DMS53 (cell line): Measurements from ENCODE around the gene TSPAN9.

Experiments
- DNase-seq: peaks from one replicate; lab custom pipeline; 2025; lab: John Stamatoyannopoulos, UW

The TSPAN9 gene

GRCh38 chr12:3101309-3102024 lies 24.3 kb downstream of the TSPAN9 start:
- DNase-seq: no peak

DNA sequence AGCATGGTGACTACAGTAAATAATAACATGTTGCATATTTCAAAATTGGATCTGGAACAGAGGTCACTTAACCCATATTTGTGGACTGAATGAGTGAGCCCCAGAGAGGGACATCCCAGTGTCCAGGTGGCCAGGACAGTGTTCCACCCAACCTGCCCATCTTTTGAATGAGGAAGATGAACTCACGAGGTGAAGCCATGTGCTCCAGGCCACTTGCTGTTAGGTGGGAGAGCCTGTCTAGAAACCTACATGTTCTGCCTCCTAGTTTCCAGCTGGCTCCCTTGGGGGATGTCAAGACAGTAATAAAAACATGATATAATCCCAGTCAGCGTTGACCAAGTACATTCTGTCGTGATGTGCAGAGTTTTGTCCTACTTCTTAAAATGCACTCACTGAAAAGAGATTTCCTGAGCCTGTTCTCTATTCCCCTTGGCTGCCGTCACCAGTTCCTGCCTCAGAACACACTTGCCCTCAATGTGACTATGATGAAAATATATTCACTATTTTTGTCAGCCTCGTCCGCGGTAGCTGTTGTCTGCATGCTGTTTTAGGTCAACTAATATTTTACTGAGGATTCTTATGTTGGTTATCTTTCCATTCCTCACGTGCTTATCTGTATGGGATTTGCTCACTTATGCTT lies 25.7 kb downstream of the TSPAN9 start:
- DNase-seq: no peak

DNA sequence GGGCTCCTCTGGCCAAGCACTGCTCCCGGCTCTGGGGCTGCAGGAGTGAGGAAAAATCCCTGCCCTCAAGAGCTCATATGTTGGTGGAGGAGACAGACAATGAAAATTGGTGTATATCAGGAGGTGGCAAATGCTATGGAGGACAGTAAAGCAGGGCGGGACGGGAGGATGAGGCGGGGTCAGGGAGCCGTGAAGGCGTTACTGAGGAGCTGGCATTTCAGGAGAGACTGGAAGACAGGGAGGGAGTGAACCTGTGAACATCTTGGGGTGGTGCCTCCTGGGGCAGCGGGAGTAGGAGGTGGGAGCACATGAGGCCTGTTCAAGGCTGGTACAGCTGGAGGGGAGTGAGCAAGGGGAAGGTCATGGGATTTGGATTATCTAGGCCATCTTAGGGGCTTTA lies 26.6 kb downstream of the TSPAN9 start:
- no peak for DNase-seq

- DNase-seq: no peak
Measured at GRCh38 chr12:3105690-3106479, 28.7 kb downstream of the TSPAN9 start.

DNA sequence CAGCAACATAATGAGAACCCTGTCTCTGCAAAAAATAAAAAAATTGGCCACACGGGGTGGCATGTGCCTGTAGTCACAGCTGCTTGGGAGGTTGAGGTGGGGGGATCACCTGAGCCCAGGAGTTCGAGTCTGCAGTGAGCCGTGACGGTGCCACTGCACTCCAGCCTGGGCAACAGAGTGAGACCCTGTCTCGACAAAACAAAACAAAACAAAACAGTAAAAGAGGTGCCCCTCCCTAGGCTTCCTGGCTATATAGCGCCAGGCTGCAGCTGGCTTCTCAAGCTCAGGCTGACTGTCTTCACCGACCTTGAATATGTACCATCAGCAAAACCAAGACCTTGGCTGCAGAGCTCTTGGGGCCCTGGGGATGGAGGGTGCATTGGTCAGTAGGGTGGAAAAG lies 29.4 kb downstream of the TSPAN9 start:
- DNase-seq: no peak

- no peak for DNase-seq
Measured at GRCh38 chr12:3107071-3107583, 29.9 kb downstream of the TSPAN9 start.

DNA sequence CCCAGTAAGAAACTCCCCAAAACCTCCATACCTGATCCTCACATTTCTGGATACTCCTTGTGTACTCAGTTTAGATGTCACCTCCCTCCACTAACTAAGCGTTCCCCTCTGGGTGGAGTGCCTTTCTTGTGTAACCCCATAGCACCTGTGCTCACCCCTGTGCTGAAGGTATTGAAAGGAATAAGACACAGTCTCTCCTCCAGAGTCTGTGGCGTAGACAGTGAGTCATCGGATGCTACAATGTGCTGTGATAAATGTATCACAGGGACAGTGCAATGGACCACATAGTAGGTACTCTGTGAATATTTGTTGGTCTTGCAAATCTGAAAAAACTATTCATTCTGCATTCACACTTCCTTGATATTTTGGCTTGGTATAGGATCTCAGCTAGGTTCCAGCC lies 30.8 kb downstream of the TSPAN9 start:
- DNase-seq: no peak

- DNase-seq: no peak
Measured at GRCh38 chr12:3110578-3110977, 33.4 kb downstream of the TSPAN9 start.

- DNase-seq: no peak
Measured at GRCh38 chr12:3113671-3114325, 36.6 kb downstream of the TSPAN9 start.

- DNase-seq: no peak
Measured at GRCh38 chr12:3114671-3115070, 37.5 kb downstream of the TSPAN9 start.

DNA sequence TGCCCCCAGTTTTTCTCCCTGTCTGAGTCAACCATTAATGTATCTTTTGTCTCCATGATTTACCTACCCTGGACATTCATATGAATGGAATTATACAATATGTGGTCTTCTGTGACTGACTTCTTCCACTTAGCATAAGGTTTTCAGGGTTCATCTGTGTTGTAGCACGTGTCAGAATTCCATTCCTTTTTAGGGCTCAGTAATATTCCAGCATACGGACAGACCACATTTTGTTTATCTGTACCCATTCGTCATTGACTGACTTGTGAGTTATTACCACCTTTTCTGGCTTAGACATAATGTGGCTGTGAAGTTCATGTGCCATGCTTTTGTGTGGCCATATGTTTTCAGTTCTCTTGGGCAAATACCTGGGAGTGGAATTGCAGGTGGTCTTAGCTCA lies 37.9 kb downstream of the TSPAN9 start:
- no peak for DNase-seq

DNA sequence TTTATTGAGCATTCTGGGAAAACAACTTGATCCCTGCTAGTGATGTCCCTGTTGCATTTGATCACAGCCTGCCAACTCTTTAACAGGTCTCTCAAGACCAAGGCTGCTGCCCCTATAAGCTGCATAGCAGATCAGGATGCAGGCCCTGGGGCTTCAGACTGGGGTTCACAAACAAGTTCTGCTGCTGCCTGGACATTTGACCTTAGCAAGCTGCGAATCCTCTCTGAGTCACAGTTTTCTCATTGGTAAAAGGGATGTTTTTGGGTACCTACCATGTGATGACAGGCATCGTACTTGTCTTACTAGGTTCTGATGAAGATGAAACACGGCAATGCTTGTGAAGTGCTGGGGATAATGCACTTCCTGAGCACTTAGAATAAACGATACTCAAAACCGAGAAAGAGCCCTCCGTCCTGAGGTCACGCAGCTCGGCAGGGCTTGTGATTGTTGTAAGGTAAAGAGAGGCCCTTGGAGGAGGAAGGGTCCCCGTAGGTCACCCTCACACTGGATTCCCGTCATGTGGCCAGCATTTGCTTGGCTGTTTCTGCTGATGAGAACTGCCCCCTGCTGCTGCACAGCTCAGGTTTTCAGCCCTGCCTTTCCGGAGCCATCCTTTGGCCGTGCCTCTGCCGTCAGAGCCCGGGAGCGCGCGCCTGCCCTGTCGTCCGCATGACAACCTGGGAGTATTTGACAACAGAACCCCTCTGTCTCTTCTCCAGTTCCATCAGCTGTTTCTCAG lies 39.1 kb downstream of the TSPAN9 start:
- DNase-seq: no peak

GRCh38 chr12:3117144-3117581 lies 40.0 kb downstream of the TSPAN9 start:
- no peak for DNase-seq

- no peak for DNase-seq
Measured at GRCh38 chr12:3117591-3118015, 40.4 kb downstream of the TSPAN9 start.

DNA sequence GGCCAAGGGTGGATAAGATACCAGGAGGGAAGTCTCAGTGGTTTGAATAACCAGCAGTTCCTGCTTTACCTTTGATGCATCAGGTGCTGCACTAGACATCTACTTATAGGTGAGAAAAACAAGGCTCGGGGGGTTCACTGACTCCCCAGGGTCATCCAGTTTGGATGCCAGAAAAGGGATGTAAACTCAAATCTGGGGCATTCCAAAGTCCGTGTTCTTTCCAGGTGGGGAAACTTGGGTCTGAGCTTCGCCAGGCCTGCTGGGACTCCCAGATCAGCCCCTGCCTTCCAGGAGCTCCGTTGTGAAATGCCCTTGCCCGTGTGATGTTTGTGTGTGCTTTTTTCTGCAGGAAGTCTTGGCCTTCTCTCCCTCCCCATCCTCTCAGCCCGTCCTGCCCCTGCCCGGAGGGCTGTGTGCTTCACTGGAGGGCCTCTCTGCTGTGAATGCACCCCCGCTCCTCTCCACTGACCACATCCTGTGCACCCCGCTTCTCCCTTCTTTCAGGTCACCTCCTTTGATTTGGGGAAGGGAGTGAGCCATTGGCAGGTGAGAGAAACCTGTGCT lies 42.1 kb downstream of the TSPAN9 start:
- DNase-seq: no peak

GRCh38 chr12:3119756-3120601 lies 42.8 kb downstream of the TSPAN9 start:
- no peak for DNase-seq

- DNase-seq: no peak
Measured at GRCh38 chr12:3120701-3121100, 43.5 kb downstream of the TSPAN9 start.

DNA sequence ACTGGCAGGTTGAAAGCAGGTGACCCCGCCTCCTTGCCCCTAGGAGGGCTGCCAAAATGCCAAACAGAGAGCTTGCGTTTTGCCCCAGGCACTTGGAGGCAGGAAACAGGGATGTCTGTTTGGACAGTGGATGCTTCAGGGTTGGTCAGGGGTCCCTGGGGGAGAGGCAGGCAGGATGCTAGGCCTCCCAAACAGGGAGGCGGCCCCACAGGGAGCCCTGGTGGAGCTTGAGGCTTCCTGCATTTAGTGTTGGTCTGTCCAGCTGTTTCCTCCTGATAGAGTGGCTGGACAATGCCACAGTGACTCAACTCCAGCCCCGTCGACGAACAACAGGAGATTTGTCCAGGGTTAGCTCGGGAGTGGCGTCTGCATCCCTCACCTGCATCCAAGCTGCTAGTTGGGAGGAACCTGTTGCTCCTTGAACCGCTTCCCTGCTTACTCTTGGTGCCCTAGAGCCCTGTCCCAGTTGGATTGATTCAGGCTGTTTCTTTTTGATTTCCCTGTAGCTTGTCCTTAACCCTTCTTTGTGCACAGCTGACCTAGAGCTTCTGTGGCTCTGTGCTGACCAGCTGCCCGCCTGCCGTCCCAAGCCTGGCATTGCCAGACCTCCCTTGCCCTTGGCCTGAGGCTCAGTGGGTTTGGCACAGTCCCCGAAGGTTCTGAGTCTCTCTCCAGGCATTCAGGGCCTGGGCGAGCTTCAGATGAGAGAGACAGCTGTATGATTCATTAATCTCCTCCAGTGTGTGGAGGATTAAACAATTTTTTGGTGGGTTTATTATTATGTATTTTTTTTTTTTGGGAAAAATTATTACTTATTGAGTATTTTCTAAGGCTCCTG lies 45.9 kb downstream of the TSPAN9 start:
- no peak for DNase-seq

- DNase-seq: no peak
Measured at GRCh38 chr12:3123729-3124128, 46.5 kb downstream of the TSPAN9 start.
